Measurements from ENCODE around the gene AAK1. TPM values are rescaled to one million over a fixed set of nuclear protein-coding genes. Genes with fewer than 3 reads are reported as not detected.
"Not testable (repeated sequence)": the region's sequence is repeated elsewhere in the genome, so short reads cannot be mapped to it uniquely, and the experiment has no call there.

The AAK1 gene
- total RNA-seq, 1 experiment from 2014 or later: 46.8 TPM

DNA sequence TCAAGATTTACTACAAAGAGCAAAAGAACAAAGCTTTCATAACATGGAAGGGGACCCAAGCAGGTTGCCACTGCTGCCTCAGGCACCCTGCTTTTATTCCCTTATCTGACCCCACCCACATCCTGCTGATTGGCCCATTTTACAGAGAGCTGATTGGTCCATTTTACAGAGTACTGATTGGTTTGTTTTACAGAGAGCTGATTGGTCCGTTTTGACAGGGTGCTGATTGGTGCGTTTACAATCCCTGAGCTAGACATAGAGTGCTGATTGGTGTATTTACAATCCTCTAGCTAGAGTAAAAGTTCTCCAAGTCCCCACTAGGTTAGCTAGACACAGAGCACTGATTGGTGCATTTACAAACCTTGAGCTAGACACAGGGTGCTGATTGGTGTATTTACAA is 204.0 kb downstream of the AAK1 start:
- intact Hi-C loops (cut with micrococcal nuclease); POLR2A ChIA-PET (ENCODE audit: unreplicated experiment); H4K20me1 ChIP-seq (ENCODE audit: low read length); H3K9me3 ChIP-seq (ENCODE audit: low read length); DNase-seq; ATAC-seq; H3K27ac ChIP-seq (ENCODE audit: low read length); H3K9me2 ChIP-seq (replicated peaks; ENCODE audit: low read length); H3F3A ChIP-seq (ENCODE audit: low read length, unreplicated experiment); H3K4me3 ChIP-seq (ENCODE audit: low read length); H3K27me3 ChIP-seq (ENCODE audit: low read length); H3K4me2 ChIP-seq (ENCODE audit: low read length); BruUV-seq (replicated peaks); H3K9ac ChIP-seq (ENCODE audit: low read length); CTCF ChIA-PET; H3K36me3 ChIP-seq (ENCODE audit: low read depth, low read length); H2AFZ ChIP-seq (ENCODE audit: low read length): not testable (repeated sequence)
- Histone ChIP-seq H3K79me2 (ENCODE audit: low read length) (peaks cover 18% of the 10 kb centered on the region), H3K4me1 (ENCODE audit: insufficient read depth, low read length) (peaks cover 24% of the 10 kb centered on the region)

GRCh38 chr2:69438580-69438979 is 205.0 kb downstream of the AAK1 start:
- H3K36me3 ChIP-seq (ENCODE audit: low read depth, low read length): no peaks in the 10 kb centered on the region
- intact Hi-C loops (cut with micrococcal nuclease): no loop called here
- H3K27ac ChIP-seq (ENCODE audit: low read length): no peak overlapping the region
- H4K20me1 ChIP-seq (ENCODE audit: low read length): no peaks in the 10 kb centered on the region
- ATAC-seq: no peak
- H3K9me3 ChIP-seq (ENCODE audit: low read length): no peaks in the 10 kb centered on the region
- no peak overlapping the region for H2AFZ ChIP-seq (ENCODE audit: low read length)
- H3K27me3 ChIP-seq (ENCODE audit: low read length): no peaks in the 10 kb centered on the region
- no TSS peak for BruUV-seq (replicated peaks)
- peaks cover 24% of the 10 kb centered on the region for H3K4me1 ChIP-seq (ENCODE audit: insufficient read depth, low read length)
- DNase-seq: no peak
- no peaks in the 10 kb centered on the region for H3F3A ChIP-seq (ENCODE audit: low read length, unreplicated experiment)
- ChIA-PET POLR2A (ENCODE audit: unreplicated experiment) (no interaction called here), CTCF (no interaction called here)
- no peak overlapping the region for H3K4me3 ChIP-seq (ENCODE audit: low read length)
- TF ChIP-seq CTCF (conservative IDR thresholded peaks at IDR 0.05; ENCODE audit: low read depth, low read length) (no peak), EZH2phosphoT487 (IDR thresholded peaks at IDR 0.05; ENCODE audit: borderline replicate concordance, low read length) (no peak), EZH2 (IDR thresholded peaks at IDR 0.05; ENCODE audit: low read length, unreplicated experiment) (no peak)
- no peak overlapping the region for H3K4me2 ChIP-seq (ENCODE audit: low read length)
- H3K9ac ChIP-seq (ENCODE audit: low read length): no peak overlapping the region
- no peaks in the 10 kb centered on the region for H3K9me2 ChIP-seq (replicated peaks; ENCODE audit: low read length)
- peaks cover 18% of the 10 kb centered on the region for H3K79me2 ChIP-seq (ENCODE audit: low read length)

GRCh38 chr2:69437751-69438154 is 205.8 kb downstream of the AAK1 start:
- Histone ChIP-seq H4K20me1 (ENCODE audit: low read length) (no peaks in the 10 kb centered on the region), H3K36me3 (ENCODE audit: low read depth, low read length) (no peaks in the 10 kb centered on the region), H3K4me1 (ENCODE audit: insufficient read depth, low read length) (peaks cover 24% of the 10 kb centered on the region), H3K4me3 (ENCODE audit: low read length) (peak overlapping the region; percentile 88), H3K9ac (ENCODE audit: low read length) (peak overlapping the region; percentile 89), H3K27ac (ENCODE audit: low read length) (peak overlapping the region; percentile 67), H3K9me2 (replicated peaks; ENCODE audit: low read length) (no peaks in the 10 kb centered on the region), H2AFZ (ENCODE audit: low read length) (peak overlapping the region; percentile 79), H3K27me3 (ENCODE audit: low read length) (no peaks in the 10 kb centered on the region), H3K79me2 (ENCODE audit: low read length) (peaks cover 18% of the 10 kb centered on the region), H3K4me2 (ENCODE audit: low read length) (peak overlapping the region; percentile 84), H3K9me3 (ENCODE audit: low read length) (no peaks in the 10 kb centered on the region), H3F3A (ENCODE audit: low read length, unreplicated experiment) (no peaks in the 10 kb centered on the region)
- ChIA-PET CTCF (interaction anchor here (0.5 to 1.4 kb wide), 3 partner anchors 62 to 116 kb away, joined by 3 to 5 read pairs (median 3); no protein-coding TSS in a partner anchor), POLR2A (ENCODE audit: unreplicated experiment) (interaction anchor here (0.5 to 0.6 kb wide), 4 partner anchors 15 to 1616 kb away, joined by 3 to 4 read pairs (median 3); no protein-coding TSS in a partner anchor)
- TSS peak; percentile 73 for BruUV-seq (replicated peaks)
- TF ChIP-seq EZH2 (IDR thresholded peaks at IDR 0.05; ENCODE audit: low read length, unreplicated experiment) (no peak), EZH2phosphoT487 (IDR thresholded peaks at IDR 0.05; ENCODE audit: borderline replicate concordance, low read length) (no peak), CTCF (conservative IDR thresholded peaks at IDR 0.05; ENCODE audit: low read depth, low read length) (no peak)
- peak; percentile 39 for DNase-seq
- ATAC-seq: peak; percentile 32
- intact Hi-C loops (cut with micrococcal nuclease): loop anchor here (2.0 kb wide), 1 partner anchor 51 kb away; the partner anchor contains the start of gene GFPT1
